K562 (cell line): ENCODE results near the gene CRHR1.

Source experiments
- BRF1 ChIP-seq: IDR thresholded peaks from 3 replicates; pipeline ENCODE4 v1.6.1; 2011; ENCODE audit warnings: borderline replicate concordance, mild to moderate bottlenecking; ENCODE audit not compliant: insufficient read length; ENCODE audit errors: extremely low read depth
- CEBPG ChIP-seq, 3 experiments: fragments of 200-800 bp in 1 of 3; sonication (Bioruptor generic) in 1 of 3; sonication (generic) in 1 of 3; formaldehyde crosslinking in 1 of 3; IDR thresholded peaks in 2 of 3; conservative IDR thresholded peaks in 1 of 3; 2 replicates each; pipeline versions ENCODE4 v1.6.1 to v1.8.0; 2016 to 2022; ENCODE audit warnings: missing compliant biosample characterization in 2 of 3, missing genetic modification characterization in 2 of 3, mild to moderate bottlenecking in 1 of 3, missing genetic modification reagents in 1 of 3
- CTCF ChIP-seq, 3 experiments: IDR thresholded peaks in 2 of 3; conservative IDR thresholded peaks in 1 of 3; 2 replicates each; pipeline ENCODE4 v1.5.1; 2011 to 2012; ENCODE audit warnings: low read length in 3 of 3, mild to moderate bottlenecking in 3 of 3, control low read depth in 2 of 3, improper control_type of control experiment in 1 of 3, inconsistent platforms in 1 of 3, low read depth in 1 of 3, mixed read lengths in 1 of 3, moderate library complexity in 1 of 3; ENCODE audit not compliant: insufficient read depth in 2 of 3
- EP300 ChIP-seq: IDR thresholded peaks from 2 replicates; pipeline ENCODE4 v1.6.1; 2012; ENCODE audit warnings: low read length, improper control_type of control experiment
- GABPA ChIP-seq: fragments of 200-800 bp; sonication (Bioruptor generic); conservative IDR thresholded peaks from 2 replicates; pipeline ENCODE4 v1.6.1; 2016; ENCODE audit warnings: low read depth, missing genetic modification characterization, missing compliant biosample characterization
- SOX6 ChIP-seq: fragments of 450-650 bp; IDR thresholded peaks from 2 replicates; pipeline ENCODE4 v1.6.1; 2014; ENCODE audit warnings: mild to moderate bottlenecking
- U2AF2 ChIP-seq: fragments of 200-400 bp; formaldehyde crosslinking; optimal IDR thresholded peaks from 2 replicates; pipeline ENCODE3; 2017; ENCODE audit warnings: low read depth, mild to moderate bottlenecking, low read length

- TF ChIP-seq CTCF (IDR thresholded peaks at IDR 0.05 in 2 of 3, conservative IDR thresholded peaks at IDR 0.05 in 1 of 3; ENCODE audit: insufficient read depth in 2 of 3, low read depth in 1 of 3, low read length in 3 of 3) (no peak), GABPA (tag) (no peak), SOX6 (no peak), U2AF2 (no peak), EP300 (no peak), BRF1 (no peak), CEBPG (CRISPR knock-in tag; IDR thresholded peaks at IDR 0.05) (no peak), CEBPG (tag; conservative IDR thresholded peaks at IDR 0.05 in 1 of 2, IDR thresholded peaks at IDR 0.05 in 1 of 2) (no peak)
Measured at GRCh38 chr17:45757431-45758218, 26.5 kb upstream of the CRHR1 start.
